Forelimb muscle (tissue), 1 donor: ENCODE measurements around the gene TMEM154. TPM values are rescaled to one million over a fixed set of nuclear protein-coding genes. Genes with fewer than 3 reads are reported as not detected.

Experiments
- polyA plus RNA-seq: library from polyadenylated mRNA; unstranded; fragments of 120-200 nt; gene quantifications from one replicate; pipeline ENCODE4 v1.2.1, GENCODE V29; 2013; ENCODE audit not compliant: insufficient read length

TMEM154 gene
- polyA plus RNA-seq, 1 donor = 0.68 TPM

Other genes starting within 250 kb of the TMEM154 start
- 25.9 TPM for gene FBXW7, start 143.9 kb downstream of the TMEM154 start, polyA plus RNA-seq
- gene TIGD4, start 99.7 kb upstream of the TMEM154 start, polyA plus RNA-seq = 3.6 TPM
- 16.7 TPM for gene ARFIP1, start 100.0 kb upstream of the TMEM154 start, polyA plus RNA-seq